Measurements from ENCODE around the gene TMEM141.

- TF ChIP-seq CTCF (IDR thresholded peaks at IDR 0.05) (no peak), RCOR1 (IDR thresholded peaks at IDR 0.05; ENCODE audit: low read length) (no peak), GABPA (IDR thresholded peaks at IDR 0.05; ENCODE audit: low read depth) (no peak), RXRA (IDR thresholded peaks at IDR 0.05; ENCODE audit: borderline replicate concordance, low read depth) (no peak), POLR2AphosphoS5 (IDR thresholded peaks at IDR 0.05; ENCODE audit: low read depth, low read length) (no peak)
Observed at GRCh38 chr9:136744773-136745172, 46.4 kb upstream of the TMEM141 start.
